ENCODE measurements around the gene WSCD1. TPM values are rescaled to one million over a fixed set of nuclear protein-coding genes. Genes with fewer than 3 reads are reported as not detected.

The WSCD1 gene
- polyA plus RNA-seq, 1 donor (not counting 4 experiments of a cell fraction or from before 2014, with no cell fraction given), result not detected

GRCh38 chr17:6065351-6065750, 4.8 kb upstream of the WSCD1 start:
- no peaks in the 10 kb centered on the region for H3K36me3 ChIP-seq (ENCODE audit: control insufficient read depth in 2 of 2, extremely low read depth in 1 of 2, insufficient read depth in 2 of 2, low read length in 2 of 2)
- no peak overlapping the region for H3K9ac ChIP-seq (ENCODE audit: control insufficient read depth, extremely low read depth, insufficient read depth, low read length)
- H3K4me1 ChIP-seq (ENCODE audit: control insufficient read depth, extremely low read depth, insufficient read depth, low read length), result no peaks in the 10 kb centered on the region
- H3K27me3 ChIP-seq (ENCODE audit: control insufficient read depth, extremely low read depth, insufficient read depth, low read length), result peaks cover 28% of the 10 kb centered on the region
- TF ChIP-seq EZH2 (IDR thresholded peaks at IDR 0.05; ENCODE audit: low read length), result no peak
- TF ChIP-seq, protein P1, sequence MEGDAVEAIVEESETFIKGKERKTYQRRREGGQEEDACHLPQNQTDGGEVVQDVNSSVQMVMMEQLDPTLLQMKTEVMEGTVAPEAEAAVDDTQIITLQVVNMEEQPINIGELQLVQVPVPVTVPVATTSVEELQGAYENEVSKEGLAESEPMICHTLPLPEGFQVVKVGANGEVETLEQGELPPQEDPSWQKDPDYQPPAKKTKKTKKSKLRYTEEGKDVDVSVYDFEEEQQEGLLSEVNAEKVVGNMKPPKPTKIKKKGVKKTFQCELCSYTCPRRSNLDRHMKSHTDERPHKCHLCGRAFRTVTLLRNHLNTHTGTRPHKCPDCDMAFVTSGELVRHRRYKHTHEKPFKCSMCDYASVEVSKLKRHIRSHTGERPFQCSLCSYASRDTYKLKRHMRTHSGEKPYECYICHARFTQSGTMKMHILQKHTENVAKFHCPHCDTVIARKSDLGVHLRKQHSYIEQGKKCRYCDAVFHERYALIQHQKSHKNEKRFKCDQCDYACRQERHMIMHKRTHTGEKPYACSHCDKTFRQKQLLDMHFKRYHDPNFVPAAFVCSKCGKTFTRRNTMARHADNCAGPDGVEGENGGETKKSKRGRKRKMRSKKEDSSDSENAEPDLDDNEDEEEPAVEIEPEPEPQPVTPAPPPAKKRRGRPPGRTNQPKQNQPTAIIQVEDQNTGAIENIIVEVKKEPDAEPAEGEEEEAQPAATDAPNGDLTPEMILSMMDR (optimal IDR thresholded peaks at IDR 0.05 in 1 of 3, IDR thresholded peaks at IDR 0.05 in 1 of 3, conservative IDR thresholded peaks at IDR 0.05 in 1 of 3; ENCODE audit: extremely low read depth in 1 of 3, insufficient read depth in 2 of 3, low read length in 3 of 3), result no peak
- no peaks in the 10 kb centered on the region for H3K79me2 ChIP-seq (ENCODE audit: control insufficient read depth, insufficient read depth, low read length)
- no peaks in the 10 kb centered on the region for H3K9me3 ChIP-seq (ENCODE audit: control insufficient read depth, low read depth, low read length)
- no peak overlapping the region for H3K4me2 ChIP-seq (ENCODE audit: control insufficient read depth, extremely low read depth, insufficient read depth, low read depth, low read length)
- FAIRE-seq (no peak), DNase-seq (ENCODE audit: low read depth, low spot score) (no peak)
- H3K4me3 ChIP-seq (ENCODE audit: control insufficient read depth in 2 of 3, extremely low read depth in 1 of 3, insufficient read depth in 2 of 3, low read depth in 1 of 3, low read length in 3 of 3), result no peak overlapping the region
- dilution Hi-C loops (cut with MboI; ENCODE audit: extremely low pct_ligation_motif_present, low sequenced_read_pairs), result no loop called here
- no peak overlapping the region for H3K27ac ChIP-seq (ENCODE audit: control insufficient read depth, insufficient read depth, low read length)
- no peaks in the 10 kb centered on the region for H3K9me1 ChIP-seq (ENCODE audit: control insufficient read depth, extremely low read depth, insufficient read depth, low read length)
- H2AFZ ChIP-seq (ENCODE audit: control insufficient read depth, low read length), result no peak overlapping the region
- H4K20me1 ChIP-seq (ENCODE audit: control insufficient read depth, extremely low read depth, insufficient read depth, low read length), result no peaks in the 10 kb centered on the region

DNA sequence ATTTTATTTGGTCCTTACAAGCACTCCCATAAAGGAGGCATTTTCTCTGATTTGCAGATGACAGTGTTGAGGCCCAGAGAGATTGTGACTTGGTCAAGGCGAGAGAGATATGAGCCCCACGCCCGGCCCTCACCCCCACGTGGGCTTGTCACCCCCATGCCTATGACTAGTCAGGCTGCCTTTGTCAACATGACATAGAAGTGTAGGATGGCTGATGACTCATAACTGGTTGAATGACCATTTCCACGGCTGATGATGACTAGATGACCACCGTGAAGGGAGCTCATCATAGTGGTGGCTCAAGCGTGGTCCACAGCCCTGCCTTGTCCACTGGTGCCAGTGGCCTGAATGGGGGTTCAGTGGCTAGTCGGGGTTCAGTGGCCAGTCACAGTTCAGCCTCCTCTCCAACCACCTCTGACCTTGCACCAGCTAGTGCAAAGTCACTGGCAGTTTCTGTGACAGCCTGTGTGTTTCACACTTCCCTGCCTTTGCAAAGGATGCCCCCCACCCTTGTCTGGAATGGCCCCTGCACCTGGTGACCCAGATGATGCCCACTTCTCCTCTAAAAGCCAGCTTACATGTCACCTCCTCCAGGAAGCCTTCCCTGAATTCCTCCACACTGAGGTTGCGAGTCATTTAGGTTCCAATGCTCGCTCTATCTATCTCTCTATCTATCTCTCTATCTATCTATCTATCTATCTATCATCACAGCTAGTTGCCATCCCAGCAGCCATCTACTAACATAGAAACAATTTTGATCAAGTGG, 3.8 kb upstream of the WSCD1 start:
- Histone ChIP-seq H3K4me2 (ENCODE audit: control insufficient read depth, extremely low read depth, insufficient read depth, low read depth, low read length) (no peak overlapping the region), H2AFZ (ENCODE audit: control insufficient read depth, low read length) (no peak overlapping the region), H3K27ac (ENCODE audit: control insufficient read depth, insufficient read depth, low read length) (no peak overlapping the region), H3K9me3 (ENCODE audit: control insufficient read depth, low read depth, low read length) (no peaks in the 10 kb centered on the region), H3K9ac (ENCODE audit: control insufficient read depth, extremely low read depth, insufficient read depth, low read length) (no peak overlapping the region), H3K4me1 (ENCODE audit: control insufficient read depth, extremely low read depth, insufficient read depth, low read length) (no peaks in the 10 kb centered on the region), H3K4me3 (ENCODE audit: control insufficient read depth in 2 of 3, extremely low read depth in 1 of 3, insufficient read depth in 2 of 3, low read depth in 1 of 3, low read length in 3 of 3) (no peak overlapping the region), H3K9me1 (ENCODE audit: control insufficient read depth, extremely low read depth, insufficient read depth, low read length) (no peaks in the 10 kb centered on the region), H3K27me3 (ENCODE audit: control insufficient read depth, extremely low read depth, insufficient read depth, low read length) (peaks cover 38% of the 10 kb centered on the region), H3K79me2 (ENCODE audit: control insufficient read depth, insufficient read depth, low read length) (no peaks in the 10 kb centered on the region), H4K20me1 (ENCODE audit: control insufficient read depth, extremely low read depth, insufficient read depth, low read length) (no peaks in the 10 kb centered on the region), H3K36me3 (ENCODE audit: control insufficient read depth in 2 of 2, extremely low read depth in 1 of 2, insufficient read depth in 2 of 2, low read length in 2 of 2) (no peaks in the 10 kb centered on the region)
- FAIRE-seq (no peak), DNase-seq (ENCODE audit: low read depth, low spot score) (no peak)
- dilution Hi-C loops (cut with MboI; ENCODE audit: extremely low pct_ligation_motif_present, low sequenced_read_pairs), result no loop called here
- no peak for TF ChIP-seq EZH2 (IDR thresholded peaks at IDR 0.05; ENCODE audit: low read length)
